GM12875 (cell line): ENCODE results near the gene SUGCT.

Experiments
- H3K4me3 ChIP-seq: one replicate; pipeline ENCODE4 v1.5.1; 2011; ENCODE audit warnings: low read depth, low read length, control low read depth
- TF ChIP-seq, protein P1 (sequence below): IDR thresholded peaks from 2 replicates; pipeline ENCODE4 v1.5.1; 2011; ENCODE audit warnings: low read depth, mild to moderate bottlenecking, control low read depth, inconsistent platforms, low read length, moderate library complexity, borderline replicate concordance; ENCODE audit not compliant: insufficient read depth

The SUGCT gene

DNA sequence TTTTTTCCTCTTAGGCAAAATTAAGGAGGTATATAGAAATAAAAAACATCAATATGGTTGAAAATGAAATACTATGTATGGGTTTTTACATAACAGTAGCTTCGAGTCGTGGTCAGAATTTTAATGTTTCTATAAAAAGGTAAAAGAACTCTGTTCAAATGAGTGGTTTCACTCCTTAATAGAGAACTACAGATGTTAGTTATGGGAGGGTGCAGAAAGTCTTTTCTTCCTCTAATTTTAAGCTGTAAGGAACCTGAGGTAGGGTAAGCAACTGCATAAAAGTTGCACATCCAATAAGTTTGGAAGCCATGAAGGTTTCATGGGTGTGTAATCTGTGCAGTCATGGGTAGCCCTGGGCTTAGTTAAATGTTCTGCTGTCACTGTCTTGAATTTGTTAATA lies 141.3 kb downstream of the SUGCT start:
- no peak overlapping the region for H3K4me3 ChIP-seq
- TF ChIP-seq, protein P1, sequence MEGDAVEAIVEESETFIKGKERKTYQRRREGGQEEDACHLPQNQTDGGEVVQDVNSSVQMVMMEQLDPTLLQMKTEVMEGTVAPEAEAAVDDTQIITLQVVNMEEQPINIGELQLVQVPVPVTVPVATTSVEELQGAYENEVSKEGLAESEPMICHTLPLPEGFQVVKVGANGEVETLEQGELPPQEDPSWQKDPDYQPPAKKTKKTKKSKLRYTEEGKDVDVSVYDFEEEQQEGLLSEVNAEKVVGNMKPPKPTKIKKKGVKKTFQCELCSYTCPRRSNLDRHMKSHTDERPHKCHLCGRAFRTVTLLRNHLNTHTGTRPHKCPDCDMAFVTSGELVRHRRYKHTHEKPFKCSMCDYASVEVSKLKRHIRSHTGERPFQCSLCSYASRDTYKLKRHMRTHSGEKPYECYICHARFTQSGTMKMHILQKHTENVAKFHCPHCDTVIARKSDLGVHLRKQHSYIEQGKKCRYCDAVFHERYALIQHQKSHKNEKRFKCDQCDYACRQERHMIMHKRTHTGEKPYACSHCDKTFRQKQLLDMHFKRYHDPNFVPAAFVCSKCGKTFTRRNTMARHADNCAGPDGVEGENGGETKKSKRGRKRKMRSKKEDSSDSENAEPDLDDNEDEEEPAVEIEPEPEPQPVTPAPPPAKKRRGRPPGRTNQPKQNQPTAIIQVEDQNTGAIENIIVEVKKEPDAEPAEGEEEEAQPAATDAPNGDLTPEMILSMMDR = no peak

DNA sequence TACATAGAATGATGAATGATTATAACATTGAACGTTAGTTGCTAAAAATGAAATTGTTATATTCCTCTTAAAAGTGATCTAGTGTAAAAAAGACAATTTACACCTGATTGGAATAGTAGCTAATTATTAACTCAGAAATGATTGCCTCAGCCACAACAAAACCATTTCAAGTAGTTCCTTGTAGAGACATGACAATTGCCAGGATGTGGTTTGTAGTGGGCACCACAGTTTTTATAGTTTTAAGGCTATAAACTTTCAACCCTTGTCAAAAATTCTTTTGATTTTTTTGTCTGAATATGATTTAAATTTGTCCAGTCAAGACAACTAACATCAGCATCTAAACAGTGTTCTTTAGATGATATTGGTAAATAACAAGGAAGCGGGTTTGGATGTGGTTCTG lies 145.2 kb downstream of the SUGCT start:
- no peak overlapping the region for H3K4me3 ChIP-seq
- TF ChIP-seq, protein P1 = no peak

DNA sequence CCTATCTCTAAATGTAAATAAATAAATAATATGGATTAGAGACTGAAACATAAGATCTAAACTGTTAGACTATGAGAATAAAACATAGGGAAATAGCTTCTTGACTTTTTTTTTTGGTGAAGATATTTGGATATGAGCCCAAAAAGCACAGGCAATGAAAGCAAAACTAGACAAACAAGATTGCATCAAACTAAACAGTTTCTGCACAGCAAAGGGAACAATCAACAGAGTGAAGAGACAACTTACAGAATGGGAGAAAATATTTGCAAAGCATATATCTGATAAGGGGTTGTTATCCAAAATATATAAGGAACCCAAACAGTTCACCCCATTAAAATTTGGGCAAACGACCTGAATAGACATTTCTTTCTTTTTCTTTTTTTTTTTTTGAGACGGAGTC lies 148.1 kb downstream of the SUGCT start:
- TF ChIP-seq, protein P1 = no peak
- no peak overlapping the region for H3K4me3 ChIP-seq

DNA sequence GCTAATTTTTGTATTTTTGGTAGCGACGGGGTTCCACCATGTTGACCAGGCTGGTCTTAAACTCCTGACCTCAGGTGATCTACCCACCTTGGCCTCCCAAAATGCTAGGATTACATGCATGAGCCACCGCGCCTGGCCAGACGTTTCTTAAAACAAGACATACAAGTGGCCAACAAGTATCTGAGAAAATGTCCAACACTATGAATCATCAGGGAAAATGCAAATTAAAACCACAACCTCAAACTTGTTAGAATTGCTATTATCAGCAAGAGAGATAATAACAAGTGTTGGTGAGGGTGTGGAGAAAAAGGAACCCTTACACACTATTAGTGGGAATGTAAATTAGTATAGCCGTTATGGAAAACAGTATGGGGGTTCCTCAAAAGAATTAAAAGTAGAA lies 148.6 kb downstream of the SUGCT start:
- TF ChIP-seq, protein P1 = no peak
- H3K4me3 ChIP-seq = no peak overlapping the region

DNA sequence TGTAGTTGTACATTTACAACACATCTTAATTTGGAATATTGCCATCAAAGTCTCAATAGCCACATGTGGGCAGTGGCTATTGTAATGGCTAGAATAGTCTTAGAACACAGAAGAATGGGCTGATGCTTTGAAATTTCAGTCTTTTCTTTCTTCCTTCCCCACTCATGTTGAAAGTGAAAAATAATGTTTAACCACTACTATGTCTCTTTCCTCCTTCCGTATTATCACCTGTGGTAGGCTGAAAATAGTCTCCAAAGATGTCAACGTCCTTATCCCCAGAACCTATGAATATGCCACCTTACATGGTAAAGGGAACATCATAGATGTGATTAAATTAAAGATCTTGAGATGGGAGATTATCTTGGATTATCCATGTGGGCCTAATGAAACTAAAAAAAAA lies 154.0 kb downstream of the SUGCT start:
- no peak overlapping the region for H3K4me3 ChIP-seq
- TF ChIP-seq, protein P1 = no peak

DNA sequence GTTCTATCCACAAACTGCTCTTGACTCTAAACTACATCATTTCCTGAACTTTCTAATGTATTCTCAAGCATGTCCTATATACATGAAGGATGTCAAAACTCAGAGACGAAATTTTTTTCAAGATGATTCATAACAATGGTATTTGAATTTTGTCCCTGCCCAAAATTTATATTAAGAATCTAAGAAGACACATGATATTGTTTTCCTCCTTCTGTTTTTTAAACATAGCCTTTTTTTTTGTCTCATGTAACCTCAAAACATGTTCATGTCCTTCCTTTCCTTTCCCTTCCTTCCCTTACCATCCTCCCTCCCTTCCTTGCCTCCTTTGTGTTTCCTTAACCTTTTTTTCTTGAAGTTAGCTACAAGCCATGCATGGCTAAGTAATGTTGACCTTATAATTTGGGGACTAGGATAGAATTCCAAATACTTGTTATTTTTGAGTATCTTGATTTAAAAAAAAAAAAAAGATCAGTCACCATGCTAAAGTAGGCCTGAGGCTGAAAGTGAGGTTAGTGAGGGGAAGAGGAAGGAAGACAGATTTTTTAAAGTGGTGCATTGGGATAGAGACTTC lies 163.0 kb downstream of the SUGCT start:
- no peak overlapping the region for H3K4me3 ChIP-seq
- TF ChIP-seq, protein P1 = no peak

DNA sequence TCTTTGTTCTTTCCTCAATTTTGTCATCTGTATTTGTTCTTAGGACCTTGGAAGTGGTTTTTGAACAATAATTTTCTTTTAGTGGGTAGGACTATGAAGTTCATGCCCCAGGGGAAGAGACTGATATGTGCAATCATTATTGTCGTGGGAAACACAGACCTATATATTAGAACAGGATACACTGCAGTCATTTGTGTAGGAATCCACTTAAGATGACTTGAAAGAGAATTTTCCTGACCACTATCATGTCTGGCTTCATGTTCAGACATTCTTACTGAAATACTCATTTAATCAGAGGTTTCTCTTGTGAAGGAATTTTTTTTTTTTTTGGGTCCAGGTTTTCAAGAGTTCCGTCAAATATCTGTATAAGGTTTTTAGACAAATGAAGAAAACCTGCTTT lies 163.6 kb downstream of the SUGCT start:
- TF ChIP-seq, protein P1 = no peak
- no peak overlapping the region for H3K4me3 ChIP-seq
